T-helper 1 cell (primary cell): ENCODE measurements around the gene SLC16A6.
"Not testable (repeated sequence)": the region's sequence is repeated elsewhere in the genome, so short reads cannot be mapped to it uniquely, and the experiment has no call there.

Experiments used
- DNase-seq, 5 donors: peaks; one replicate each; pipeline ENCODE4 v3.0.0-alpha.2; 2012 to 2020
- total RNA-seq, 4 donors: gene quantifications; one replicate each; lab custom pipeline; 2026; lab: John Stamatoyannopoulos, UW

SLC16A6 gene
- 8.5 to 15.0 (median 11.4) reads per million in 4 donors for total RNA-seq

GRCh38 chr17:68290955-68291835 is at the start of gene SLC16A6, which contains the start of gene ARSG:
Gene SLC16A6 (minus strand): TSS chr17:68291127. CDS start chr17:68278320, 12,807 bp downstream.
Gene ARSG (plus strand): TSS chr17:68291495. CDS start chr17:68307494, 15,999 bp downstream.
- peak; percentile 70 to 89 (median 77) for DNase-seq

GRCh38 chr17:68334393-68334792 is 43.5 kb upstream of the SLC16A6 start:
- no peak for DNase-seq

GRCh38 chr17:68331932-68332331 is 41.0 kb upstream of the SLC16A6 start:
- DNase-seq, result not testable (repeated sequence)

GRCh38 chr17:68329331-68329730 is 38.4 kb upstream of the SLC16A6 start:
- DNase-seq, result no peak

GRCh38 chr17:68328676-68329075 is 37.7 kb upstream of the SLC16A6 start:
- no peak for DNase-seq

GRCh38 chr17:68327823-68328557 is 37.1 kb upstream of the SLC16A6 start:
- DNase-seq, result peak in 1 of 5 donors; percentile 42

- no peak for DNase-seq
Measured at GRCh38 chr17:68326681-68327080, 35.8 kb upstream of the SLC16A6 start.

- DNase-seq, result no peak
Measured at GRCh38 chr17:68325961-68326360, 35.0 kb upstream of the SLC16A6 start.

GRCh38 chr17:68324654-68325336 is 33.9 kb upstream of the SLC16A6 start:
- no peak for DNase-seq

- DNase-seq, result no peak
Measured at GRCh38 chr17:68324114-68324513, 33.2 kb upstream of the SLC16A6 start.

GRCh38 chr17:68322630-68323029 is 31.7 kb upstream of the SLC16A6 start:
- no peak for DNase-seq

- DNase-seq, result no peak
Measured at GRCh38 chr17:68321556-68321954, 30.6 kb upstream of the SLC16A6 start.

GRCh38 chr17:68320943-68321555 is 30.1 kb upstream of the SLC16A6 start:
- DNase-seq, result no peak

GRCh38 chr17:68320311-68320865 is 29.5 kb upstream of the SLC16A6 start:
- no peak for DNase-seq

- no peak for DNase-seq
Measured at GRCh38 chr17:68319410-68320162, 28.7 kb upstream of the SLC16A6 start.

GRCh38 chr17:68318103-68318991 is 27.4 kb upstream of the SLC16A6 start:
- no peak for DNase-seq

- no peak for DNase-seq
Measured at GRCh38 chr17:68317458-68317857, 26.5 kb upstream of the SLC16A6 start.

GRCh38 chr17:68315930-68316329 is 25.0 kb upstream of the SLC16A6 start:
- DNase-seq, result no peak

- peak in 1 of 5 donors; percentile 70 for DNase-seq
Measured at GRCh38 chr17:68314916-68315535, 24.1 kb upstream of the SLC16A6 start.

- DNase-seq, result peak in 1 of 5 donors; percentile 65
Measured at GRCh38 chr17:68310152-68310551, 19.2 kb upstream of the SLC16A6 start.
